SU-DHL-6 (cell line): ENCODE measurements around the gene DAO.

Experiments used
- H2AFZ ChIP-seq: fragments of 200-600 bp; sonication (generic); 2 replicates; pipeline ENCODE4 v1.6.1; 2014; ENCODE audit warnings: low read depth, mild to moderate bottlenecking, moderate library complexity, mixed read lengths, antibody characterized with exemption, low read length; ENCODE audit not compliant: severe bottlenecking
- H3F3A ChIP-seq: fragments of 200-600 bp; shearing (Covaris generic); 2 replicates; pipeline ENCODE4 v1.6.0; 2016; ENCODE audit warnings: antibody characterized with exemption, mild to moderate bottlenecking; ENCODE audit not compliant: insufficient read depth
- H3K27ac ChIP-seq: fragments of 200-600 bp; sonication (generic); 2 replicates; pipeline ENCODE4 v1.5.1; 2016; ENCODE audit warnings: low read depth, mild to moderate bottlenecking, low read length, moderate library complexity, mixed read lengths
- H3K27me3 ChIP-seq: fragments of 200-600 bp; sonication (generic), shearing (Covaris generic); 2 replicates; pipeline ENCODE4 v1.6.0; 2014; ENCODE audit warnings: mild to moderate bottlenecking, low read length
- H3K36me3 ChIP-seq: fragments of 200-600 bp; sonication (generic); 2 replicates; pipeline ENCODE4 v1.6.1; 2014; ENCODE audit warnings: mild to moderate bottlenecking, low read length, mixed read lengths
- H3K4me2 ChIP-seq: fragments of 300-600, 200-600 bp; shearing (Covaris generic), sonication (generic); 2 replicates; pipeline ENCODE4 v1.6.0; 2014; ENCODE audit warnings: low read length, low read depth, mild to moderate bottlenecking; ENCODE audit not compliant: poor library complexity, severe bottlenecking
- H3K4me3 ChIP-seq: fragments of 200-600 bp; sonication (generic); 2 replicates; pipeline ENCODE4 v1.5.1; 2014; ENCODE audit warnings: antibody characterized with exemption, low read length, mild to moderate bottlenecking, mixed read lengths; ENCODE audit not compliant: insufficient read depth, poor library complexity, severe bottlenecking
- H3K79me2 ChIP-seq: fragments of 200-600 bp; sonication (generic); 2 replicates; pipeline ENCODE4 v1.6.1; 2014; ENCODE audit warnings: mild to moderate bottlenecking, low read length, moderate library complexity; ENCODE audit not compliant: insufficient read depth
- H3K9ac ChIP-seq: fragments of 200-600 bp; sonication (generic); 2 replicates; pipeline ENCODE4 v1.7.0; 2014; ENCODE audit warnings: mild to moderate bottlenecking, low read length
- H3K9me2 ChIP-seq: fragments of 200-600 bp; sonication (generic); replicated peaks from 2 replicates; pipeline ENCODE4 v1.6.1; 2014; ENCODE audit warnings: low read length; ENCODE audit not compliant: insufficient read depth
- H3K9me3 ChIP-seq: fragments of 200-600 bp; sonication (generic); 2 replicates; pipeline ENCODE4 v1.6.1; 2014; ENCODE audit warnings: low read length, mixed read lengths; ENCODE audit not compliant: insufficient read depth
- H4K20me1 ChIP-seq: fragments of 200-600 bp; sonication (generic); 2 replicates; pipeline ENCODE4 v1.6.1; 2014; ENCODE audit warnings: low read depth, mild to moderate bottlenecking, antibody characterized with exemption, low read length, moderate library complexity, mixed read lengths
- EZH2phosphoT487 ChIP-seq: fragments of 200-600 bp; sonication (generic), shearing (Covaris generic); conservative IDR thresholded peaks from 2 replicates; pipeline ENCODE4 v1.6.1; 2018; ENCODE audit warnings: mild to moderate bottlenecking, antibody characterized with exemption, low read length, moderate library complexity, mixed read lengths
- TF ChIP-seq, protein P1 (sequence below): fragments of 200-600 bp; sonication (generic); IDR thresholded peaks from one replicate; pipeline ENCODE4 v1.5.1; 2017; ENCODE audit warnings: antibody characterized with exemption, mild to moderate bottlenecking, low read length, moderate library complexity; ENCODE audit not compliant: insufficient read depth, poor library complexity, severe bottlenecking

DAO gene

GRCh38 chr12:108935159-108935763 is 55.4 kb downstream of the DAO start:
- Histone ChIP-seq H2AFZ (no peak overlapping the region), H3K9me3 (no peaks in the 10 kb centered on the region)

DNA sequence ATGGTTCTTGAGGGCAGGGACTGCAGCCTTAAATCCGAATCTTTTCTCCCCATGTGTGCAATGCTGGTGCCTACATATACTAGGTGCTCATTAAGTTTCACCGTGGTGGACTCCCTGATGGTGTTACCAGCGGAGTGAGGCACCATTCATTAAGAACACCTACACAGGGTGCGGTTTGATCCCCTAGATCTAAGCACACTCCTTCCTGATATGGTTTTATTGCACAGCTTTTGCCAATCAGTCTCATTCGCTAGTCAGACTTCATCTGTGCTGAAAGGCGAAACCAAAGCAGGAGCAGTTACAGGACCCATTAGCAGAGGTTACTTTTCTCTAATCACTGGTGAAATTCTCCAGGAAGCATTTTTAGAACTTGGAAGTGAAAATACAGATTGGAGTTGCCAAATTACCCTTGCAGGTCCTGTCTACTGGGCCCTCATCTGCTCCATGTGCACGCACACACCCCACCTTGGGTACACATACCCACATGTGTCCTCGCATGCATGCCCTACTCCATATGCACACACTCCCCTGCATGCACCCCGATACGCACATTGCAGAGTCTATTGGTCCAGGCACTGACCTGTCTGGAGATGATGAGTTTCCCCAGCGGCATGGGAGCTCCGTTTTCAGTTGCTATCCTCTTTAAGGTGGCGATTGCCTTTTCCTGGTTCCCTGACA is 58.5 kb downstream of the DAO start:
- no peaks in the 10 kb centered on the region for H3F3A ChIP-seq
- H3K9ac ChIP-seq: no peak overlapping the region
- no peak overlapping the region for H3K4me3 ChIP-seq
- no peaks in the 10 kb centered on the region for H4K20me1 ChIP-seq
- no peaks in the 10 kb centered on the region for H3K27me3 ChIP-seq
- H3K4me2 ChIP-seq: no peak overlapping the region
- no peak overlapping the region for H2AFZ ChIP-seq
- H3K79me2 ChIP-seq: no peaks in the 10 kb centered on the region
- no peaks in the 10 kb centered on the region for H3K36me3 ChIP-seq
- H3K27ac ChIP-seq: no peak overlapping the region
- no peaks in the 10 kb centered on the region for H3K9me2 ChIP-seq
- no peaks in the 10 kb centered on the region for H3K9me3 ChIP-seq
- TF ChIP-seq EZH2phosphoT487: no peak
- TF ChIP-seq, protein P1, sequence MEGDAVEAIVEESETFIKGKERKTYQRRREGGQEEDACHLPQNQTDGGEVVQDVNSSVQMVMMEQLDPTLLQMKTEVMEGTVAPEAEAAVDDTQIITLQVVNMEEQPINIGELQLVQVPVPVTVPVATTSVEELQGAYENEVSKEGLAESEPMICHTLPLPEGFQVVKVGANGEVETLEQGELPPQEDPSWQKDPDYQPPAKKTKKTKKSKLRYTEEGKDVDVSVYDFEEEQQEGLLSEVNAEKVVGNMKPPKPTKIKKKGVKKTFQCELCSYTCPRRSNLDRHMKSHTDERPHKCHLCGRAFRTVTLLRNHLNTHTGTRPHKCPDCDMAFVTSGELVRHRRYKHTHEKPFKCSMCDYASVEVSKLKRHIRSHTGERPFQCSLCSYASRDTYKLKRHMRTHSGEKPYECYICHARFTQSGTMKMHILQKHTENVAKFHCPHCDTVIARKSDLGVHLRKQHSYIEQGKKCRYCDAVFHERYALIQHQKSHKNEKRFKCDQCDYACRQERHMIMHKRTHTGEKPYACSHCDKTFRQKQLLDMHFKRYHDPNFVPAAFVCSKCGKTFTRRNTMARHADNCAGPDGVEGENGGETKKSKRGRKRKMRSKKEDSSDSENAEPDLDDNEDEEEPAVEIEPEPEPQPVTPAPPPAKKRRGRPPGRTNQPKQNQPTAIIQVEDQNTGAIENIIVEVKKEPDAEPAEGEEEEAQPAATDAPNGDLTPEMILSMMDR: no peak

More at GRCh38 chr12:108935159-108935763, 55.4 kb downstream of the DAO start:
- Histone ChIP-seq H3K36me3 (no peaks in the 10 kb centered on the region), H3K4me3 (no peak overlapping the region), H3K27me3 (no peaks in the 10 kb centered on the region), H3K27ac (no peak overlapping the region), H3K4me2 (no peak overlapping the region), H3K9me2 (no peaks in the 10 kb centered on the region), H3K79me2 (no peaks in the 10 kb centered on the region), H3K9ac (no peak overlapping the region), H4K20me1 (no peaks in the 10 kb centered on the region), H3F3A (no peaks in the 10 kb centered on the region)
- no peak for TF ChIP-seq EZH2phosphoT487
- TF ChIP-seq, protein P1: no peak

GRCh38 chr12:108939594-108939993 is 59.7 kb downstream of the DAO start:
- no peak overlapping the region for H3K27ac ChIP-seq
- no peak overlapping the region for H2AFZ ChIP-seq
- no peaks in the 10 kb centered on the region for H3K36me3 ChIP-seq
- no peaks in the 10 kb centered on the region for H3K9me3 ChIP-seq
- H3F3A ChIP-seq: no peaks in the 10 kb centered on the region
- H3K4me2 ChIP-seq: no peak overlapping the region
- H3K79me2 ChIP-seq: no peaks in the 10 kb centered on the region
- no peak overlapping the region for H3K9ac ChIP-seq
- no peak for TF ChIP-seq EZH2phosphoT487
- TF ChIP-seq, protein P1: no peak
- no peak overlapping the region for H3K4me3 ChIP-seq
- H3K9me2 ChIP-seq: no peaks in the 10 kb centered on the region
- H4K20me1 ChIP-seq: no peaks in the 10 kb centered on the region
- H3K27me3 ChIP-seq: no peaks in the 10 kb centered on the region
